K562 (cell line): ENCODE data around the gene PYGO2. TPM values are rescaled to one million over a fixed set of nuclear protein-coding genes. Genes with fewer than 3 reads are reported as not detected.

ENCODE experiments used
- ARID4B ChIP-seq: sonication (generic); formaldehyde crosslinking; IDR thresholded peaks from 2 replicates; pipeline ENCODE4 v1.8.0; 2022; ENCODE audit warnings: mild to moderate bottlenecking, missing genetic modification reagents
- CBFA2T3 ChIP-seq: fragments of 450-650 bp; IDR thresholded peaks from 2 replicates; pipeline ENCODE4 v1.6.1; 2017
- CHD1 ChIP-seq: fragments of 200-600 bp; sonication (generic); IDR thresholded peaks from one replicate; pipeline ENCODE4 v1.6.1; 2012; ENCODE audit warnings: mild to moderate bottlenecking, moderate library complexity, low read length, inconsistent platforms
- ILF3 ChIP-seq: fragments of 450-650 bp; IDR thresholded peaks from 2 replicates; pipeline ENCODE4 v1.6.1; 2018; ENCODE audit warnings: antibody characterized with exemption, mild to moderate bottlenecking, moderate library complexity, borderline replicate concordance
- KAT8 ChIP-seq: fragments of 450-650 bp; IDR thresholded peaks from 2 replicates; pipeline ENCODE4 v1.6.1; 2016; ENCODE audit warnings: low read depth, mild to moderate bottlenecking
- RAD51 ChIP-seq: fragments of 450-650 bp; IDR thresholded peaks from 2 replicates; pipeline ENCODE4 v1.7.1; 2016; ENCODE audit warnings: low read depth, mild to moderate bottlenecking, borderline replicate concordance
- RFX5 ChIP-seq: IDR thresholded peaks from 2 replicates; pipeline ENCODE4 v1.6.1; 2011; ENCODE audit warnings: low read depth, mild to moderate bottlenecking, improper control_type of control experiment, low read length
- RHOXF2B ChIP-seq: fragments of 250-450 bp; sonication (Bioruptor Pico); conservative IDR thresholded peaks from 2 replicates; pipeline ENCODE4 v1.5.1; 2021
- SIX5 ChIP-seq, 2 experiments: IDR thresholded peaks; 2 replicates each; pipeline ENCODE4 v1.6.1; 2011; ENCODE audit warnings: low read length in 2 of 2, borderline replicate concordance in 1 of 2, low read depth in 1 of 2, mild to moderate bottlenecking in 1 of 2, moderate library complexity in 1 of 2; ENCODE audit not compliant: insufficient read depth in 1 of 2
- SPI1 ChIP-seq: IDR thresholded peaks from 2 replicates; pipeline ENCODE4 v1.6.1; 2011; ENCODE audit warnings: low read depth, low read length, control low read depth, borderline replicate concordance
- THAP7 ChIP-seq: fragments of 250-450 bp; sonication (Bioruptor Pico); IDR thresholded peaks from 2 replicates; pipeline ENCODE4 v1.5.0; 2021
- THRA ChIP-seq: fragments of 450-650 bp; IDR thresholded peaks from 2 replicates; pipeline ENCODE4 v1.6.1; 2017; ENCODE audit warnings: mild to moderate bottlenecking, moderate library complexity
- USF2 ChIP-seq: sonication (generic); formaldehyde crosslinking; IDR thresholded peaks from 2 replicates; pipeline ENCODE4 v1.5.0; 2020; ENCODE audit warnings: missing genetic modification reagents
- XRCC3 ChIP-seq: fragments of 450-650 bp; IDR thresholded peaks from 2 replicates; pipeline ENCODE4 v1.6.1; 2017; ENCODE audit warnings: mild to moderate bottlenecking, moderate library complexity
- ZNF133 ChIP-seq: fragments of 250-450 bp; sonication (Bioruptor Pico); IDR thresholded peaks from 2 replicates; pipeline ENCODE4 v1.4.0; 2020; ENCODE audit warnings: mild to moderate bottlenecking
- ZNF143 ChIP-seq: sonication (generic); formaldehyde crosslinking; IDR thresholded peaks from 2 replicates; pipeline ENCODE4 v1.9.0; 2022; ENCODE audit warnings: mild to moderate bottlenecking, missing genetic modification reagents
- ZNF280B ChIP-seq: fragments of 250-450 bp; sonication (Bioruptor Pico); IDR thresholded peaks from 2 replicates; pipeline ENCODE4 v1.5.1; 2021; ENCODE audit warnings: mild to moderate bottlenecking
- ZNF561 ChIP-seq: fragments of 450-650 bp; formaldehyde crosslinking; conservative IDR thresholded peaks from 2 replicates; pipeline ENCODE4 v1.4.0; 2020; ENCODE audit warnings: mild to moderate bottlenecking, moderate library complexity
- polyA plus RNA-seq, 8 experiments: library from polyadenylated mRNA; depleted of rRNA in 4 of 8; stranded (reverse) in 5 of 8; unstranded in 3 of 8; fragments of >200 nt; fragmentation: Nextera tagmentation in 2 of 8; fragmentation: Illumina TruSeq in 1 of 8; extraction: Ambion mirVana in 2 of 8; extraction: Trizol in 1 of 8; gene quantifications; 2 replicates each; pipeline versions ENCODE4 v1.2.1 to v1.2.3, GENCODE V29; 2011 to 2014; ENCODE audit warnings: inconsistent platforms in 1 of 8, missing spikeins in 1 of 8
- total RNA-seq, 7 experiments: library from RNA; depleted of rRNA in 6 of 7; stranded (reverse); fragments of >200 nt in 6 of 7; fragmentation: Illumina TruSeq in 2 of 7; extraction: Trizol in 2 of 7; gene quantifications; 2 replicates each; pipeline versions ENCODE4 v1.2.1 to v1.2.3, GENCODE V29; 2011 to 2021; ENCODE audit warnings: low replicate concordance in 1 of 7

The PYGO2 gene
- total and polyA plus RNA-seq, 9 of the 15 experiments (the other 6 are each of a cell fraction or from before 2014, with no cell fraction given) = 8.3 to 36.2 (median 18.2) TPM

- TF ChIP-seq ZNF143 (CRISPR knock-in tag) (no peak), CBFA2T3 (no peak), THAP7 (no peak), KAT8 (no peak), ZNF280B (CRISPR knock-in tag) (no peak), CHD1 (no peak), ARID4B (CRISPR knock-in tag) (peak; percentile 64), USF2 (CRISPR knock-in tag) (peak; percentile 92), ILF3 (no peak), RFX5 (no peak), THRA (no peak), SPI1 (0 out of 2 replicates have a peak, but pooled peaks have one; percentile 48), ZNF133 (no peak), SIX5 (IDR thresholded peaks at IDR 0.05; ENCODE audit: borderline replicate concordance in 1 of 2, insufficient read depth in 1 of 2, low read depth in 1 of 2, low read length in 2 of 2) (no peak), ZNF561 (CRISPR knock-in tag) (no peak), RHOXF2B (CRISPR knock-in tag) (no peak), XRCC3 (no peak), RAD51 (peak; percentile 96)
Observed at GRCh38 chr1:154982897-154983648, 21.5 kb upstream of the PYGO2 start, which contains the start of gene FLAD1 (continued).
